ENCODE measurements around the gene CCDC197.

Gene CCDC197

DNA sequence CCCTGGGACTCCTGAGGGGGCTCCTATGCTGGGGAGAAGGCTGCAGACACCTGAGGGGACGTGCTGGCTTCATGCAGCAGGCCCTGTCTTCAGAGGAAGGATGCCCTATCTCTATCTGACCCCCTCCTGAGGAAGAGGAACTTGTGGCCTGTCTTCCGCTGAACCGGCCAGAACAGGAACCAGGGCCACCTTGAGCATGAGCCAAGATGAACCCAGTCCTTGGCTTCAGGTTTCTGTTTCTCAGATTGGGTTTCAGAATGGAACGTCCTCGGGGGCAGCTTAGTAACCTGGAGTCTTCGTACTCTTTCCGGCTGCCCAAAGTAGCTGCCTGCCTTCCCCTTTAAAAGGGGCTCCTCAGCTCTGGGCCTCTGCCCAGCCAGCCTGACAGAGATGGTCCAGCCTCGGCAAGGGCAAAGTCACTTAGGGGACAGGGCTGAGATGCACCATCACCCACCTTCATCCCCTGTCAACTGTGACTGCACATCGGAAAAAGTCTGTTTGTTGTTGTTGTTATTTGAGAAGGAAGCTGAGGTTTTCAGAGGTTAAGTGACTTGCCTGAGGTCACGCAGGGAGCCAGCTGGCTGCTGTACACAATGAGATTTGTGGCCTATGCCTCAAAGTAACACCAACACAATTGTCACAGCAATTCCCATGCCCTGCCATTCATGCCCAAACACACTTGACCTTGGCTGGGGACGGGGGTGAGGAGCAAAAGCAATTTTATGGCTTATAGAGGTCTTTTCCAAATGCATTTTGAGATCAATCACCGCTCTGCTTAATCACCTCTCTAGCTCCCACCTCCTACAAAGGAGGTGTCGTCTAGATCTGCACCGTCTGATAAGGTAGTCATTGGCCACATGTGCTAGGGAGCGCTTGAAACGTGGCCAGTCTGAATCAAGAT, 34.1 kb upstream of the CCDC197 start:
- H3K9me3 ChIP-seq (ENCODE audit: control insufficient read depth in 2 of 2, low read length in 2 of 2): no peaks in the 10 kb centered on the region
- no peak overlapping the region for H3K9ac ChIP-seq (ENCODE audit: low read length in 2 of 2)
- H3K27me3 ChIP-seq (ENCODE audit: control insufficient read depth in 1 of 2, insufficient read depth in 2 of 2, low read length in 2 of 2): no peaks in the 10 kb centered on the region
- peaks cover 74% of the 10 kb centered on the region for H3K4me1 ChIP-seq (ENCODE audit: control insufficient read depth, insufficient read depth, low read length)
- peak overlapping the region; percentile 66 for H3K27ac ChIP-seq (ENCODE audit: low read length)
- H3K36me3 ChIP-seq (ENCODE audit: control insufficient read depth in 2 of 2, insufficient read depth in 2 of 2, low read length in 2 of 2): peaks cover 32 to 36% of the 10 kb centered on the region in 2 donors
- no peak overlapping the region for H3K4me3 ChIP-seq (ENCODE audit: low read length in 2 of 2)

GRCh38 chr14:93963692-93964091, 33.4 kb upstream of the CCDC197 start:
- H3K27me3 ChIP-seq (ENCODE audit: control insufficient read depth in 1 of 2, insufficient read depth in 2 of 2, low read length in 2 of 2): no peaks in the 10 kb centered on the region
- no peak overlapping the region for H3K9ac ChIP-seq (ENCODE audit: low read length in 2 of 2)
- no peaks in the 10 kb centered on the region for H3K9me3 ChIP-seq (ENCODE audit: control insufficient read depth in 2 of 2, low read length in 2 of 2)
- peak overlapping the region; percentile 31 for H3K27ac ChIP-seq (ENCODE audit: low read length)
- peaks cover 73% of the 10 kb centered on the region for H3K4me1 ChIP-seq (ENCODE audit: control insufficient read depth, insufficient read depth, low read length)
- no peak overlapping the region for H3K4me3 ChIP-seq (ENCODE audit: low read length in 2 of 2)
- peaks cover 30 to 36% of the 10 kb centered on the region in 2 donors for H3K36me3 ChIP-seq (ENCODE audit: control insufficient read depth in 2 of 2, insufficient read depth in 2 of 2, low read length in 2 of 2)

GRCh38 chr14:93964281-93964680, 32.8 kb upstream of the CCDC197 start:
- Histone ChIP-seq H3K27me3 (ENCODE audit: control insufficient read depth in 1 of 2, insufficient read depth in 2 of 2, low read length in 2 of 2) (no peaks in the 10 kb centered on the region), H3K27ac (ENCODE audit: low read length) (peak overlapping the region; percentile 31), H3K4me1 (ENCODE audit: control insufficient read depth, insufficient read depth, low read length) (peaks cover 73% of the 10 kb centered on the region), H3K36me3 (ENCODE audit: control insufficient read depth in 2 of 2, insufficient read depth in 2 of 2, low read length in 2 of 2) (peaks cover 31 to 36% of the 10 kb centered on the region in 2 donors), H3K9me3 (ENCODE audit: control insufficient read depth in 2 of 2, low read length in 2 of 2) (no peaks in the 10 kb centered on the region), H3K4me3 (ENCODE audit: low read length in 2 of 2) (no peak overlapping the region), H3K9ac (ENCODE audit: low read length in 2 of 2) (no peak overlapping the region)

DNA sequence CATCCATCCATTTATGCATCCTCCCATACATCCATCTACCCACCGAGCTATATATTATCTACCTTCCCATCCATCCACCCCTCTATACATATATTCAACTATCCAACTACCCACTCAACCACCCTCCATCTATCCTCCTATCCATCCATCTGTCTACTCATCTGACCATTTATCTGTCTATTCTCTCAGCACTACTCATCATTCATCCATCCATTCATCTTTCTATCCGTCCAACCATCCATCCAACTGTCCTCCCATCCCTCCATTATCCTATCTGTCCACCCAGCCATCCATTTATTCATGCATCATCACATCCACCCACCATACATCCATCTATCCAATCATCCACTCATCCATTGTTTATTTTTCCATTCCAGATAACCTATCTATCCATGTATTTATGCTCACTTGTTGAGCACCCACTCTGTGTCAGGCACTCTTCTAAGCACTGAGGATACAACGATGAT, 32.2 kb upstream of the CCDC197 start:
- H3K9me3 ChIP-seq (ENCODE audit: control insufficient read depth in 2 of 2, low read length in 2 of 2): no peaks in the 10 kb centered on the region
- peaks cover 73% of the 10 kb centered on the region for H3K4me1 ChIP-seq (ENCODE audit: control insufficient read depth, insufficient read depth, low read length)
- no peak overlapping the region for H3K9ac ChIP-seq (ENCODE audit: low read length in 2 of 2)
- H3K4me3 ChIP-seq (ENCODE audit: low read length in 2 of 2): no peak overlapping the region
- H3K36me3 ChIP-seq (ENCODE audit: control insufficient read depth in 2 of 2, insufficient read depth in 2 of 2, low read length in 2 of 2): peaks cover 29 to 36% of the 10 kb centered on the region in 2 donors
- no peaks in the 10 kb centered on the region for H3K27me3 ChIP-seq (ENCODE audit: control insufficient read depth in 1 of 2, insufficient read depth in 2 of 2, low read length in 2 of 2)
- H3K27ac ChIP-seq (ENCODE audit: low read length): peak overlapping the region; percentile 37

DNA sequence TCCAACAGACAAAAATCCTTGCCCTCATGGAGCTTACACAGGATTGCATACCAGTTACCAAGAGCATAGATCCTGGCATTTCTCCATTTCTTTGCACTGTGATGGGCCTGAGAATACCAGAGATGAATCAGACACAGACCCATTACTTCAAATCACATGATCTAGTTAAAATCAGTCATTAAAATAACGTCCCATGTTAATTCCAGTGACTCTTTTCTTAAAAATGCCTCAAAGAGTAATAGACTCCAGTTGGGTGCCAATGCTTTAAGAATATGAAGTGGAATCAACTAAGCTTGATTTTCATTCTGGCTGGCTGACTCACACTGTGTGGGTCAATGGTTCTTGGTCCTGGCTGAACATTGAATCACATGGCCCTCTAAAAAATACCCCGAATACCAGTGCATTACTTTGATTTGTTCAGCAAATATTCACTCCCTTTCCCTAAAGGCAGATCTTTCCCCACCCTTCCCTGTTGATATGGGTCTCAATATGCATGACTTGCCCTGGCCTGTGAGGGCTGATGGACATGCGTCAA, 31.7 kb upstream of the CCDC197 start:
- H3K9ac ChIP-seq (ENCODE audit: low read length in 2 of 2): no peak overlapping the region
- H3K4me1 ChIP-seq (ENCODE audit: control insufficient read depth, insufficient read depth, low read length): peaks cover 73% of the 10 kb centered on the region
- H3K9me3 ChIP-seq (ENCODE audit: control insufficient read depth in 2 of 2, low read length in 2 of 2): no peaks in the 10 kb centered on the region
- peak overlapping the region; percentile 71 for H3K27ac ChIP-seq (ENCODE audit: low read length)
- no peaks in the 10 kb centered on the region for H3K27me3 ChIP-seq (ENCODE audit: control insufficient read depth in 1 of 2, insufficient read depth in 2 of 2, low read length in 2 of 2)
- peaks cover 29 to 32% of the 10 kb centered on the region in 2 donors for H3K36me3 ChIP-seq (ENCODE audit: control insufficient read depth in 2 of 2, insufficient read depth in 2 of 2, low read length in 2 of 2)
- H3K4me3 ChIP-seq (ENCODE audit: low read length in 2 of 2): peak overlapping the region in 1 of 2 donors; percentile 35

DNA sequence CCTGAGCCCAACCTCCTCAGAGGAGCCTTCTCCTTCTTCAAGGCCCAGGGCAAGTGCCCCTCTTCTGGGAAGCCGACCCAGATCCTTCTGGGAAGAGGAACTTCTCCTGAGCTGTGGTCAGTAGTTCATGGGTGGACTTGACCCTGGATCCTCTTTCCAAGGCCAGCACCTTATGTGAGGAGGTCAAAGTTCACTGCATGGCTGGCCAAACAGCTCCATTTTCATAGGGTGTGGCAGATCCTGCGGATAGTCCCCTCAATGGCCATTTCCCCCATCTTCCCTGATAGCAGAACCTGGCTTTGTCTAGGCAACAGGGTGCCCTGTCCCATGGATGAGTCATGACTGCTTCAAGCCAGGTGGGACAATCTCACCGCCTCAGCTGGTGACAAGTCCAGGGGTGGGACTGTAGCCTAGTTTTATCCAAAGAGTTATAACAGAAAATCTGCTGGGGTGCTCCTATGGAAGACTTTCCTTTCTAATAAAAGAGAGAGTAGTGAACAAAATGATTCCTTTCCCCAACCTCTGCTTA, 31.1 kb upstream of the CCDC197 start:
- H3K27ac ChIP-seq (ENCODE audit: low read length): peak overlapping the region; percentile 71
- peaks cover 78% of the 10 kb centered on the region for H3K4me1 ChIP-seq (ENCODE audit: control insufficient read depth, insufficient read depth, low read length)
- H3K4me3 ChIP-seq (ENCODE audit: low read length in 2 of 2): peak overlapping the region in 1 of 2 donors; percentile 35
- no peak overlapping the region for H3K9ac ChIP-seq (ENCODE audit: low read length in 2 of 2)
- peaks cover 28 to 29% of the 10 kb centered on the region in 2 donors for H3K36me3 ChIP-seq (ENCODE audit: control insufficient read depth in 2 of 2, insufficient read depth in 2 of 2, low read length in 2 of 2)
- no peaks in the 10 kb centered on the region for H3K9me3 ChIP-seq (ENCODE audit: control insufficient read depth in 2 of 2, low read length in 2 of 2)
- no peaks in the 10 kb centered on the region for H3K27me3 ChIP-seq (ENCODE audit: control insufficient read depth in 1 of 2, insufficient read depth in 2 of 2, low read length in 2 of 2)

GRCh38 chr14:93967637-93968250, 29.4 kb upstream of the CCDC197 start:
- H3K36me3 ChIP-seq (ENCODE audit: control insufficient read depth in 2 of 2, insufficient read depth in 2 of 2, low read length in 2 of 2): peaks cover 18 to 20% of the 10 kb centered on the region in 2 donors
- H3K27ac ChIP-seq (ENCODE audit: low read length): peak overlapping the region; percentile 60
- H3K4me1 ChIP-seq (ENCODE audit: control insufficient read depth, insufficient read depth, low read length): peaks cover 85% of the 10 kb centered on the region
- H3K9me3 ChIP-seq (ENCODE audit: control insufficient read depth in 2 of 2, low read length in 2 of 2): no peaks in the 10 kb centered on the region
- no peak overlapping the region for H3K9ac ChIP-seq (ENCODE audit: low read length in 2 of 2)
- no peak overlapping the region for H3K4me3 ChIP-seq (ENCODE audit: low read length in 2 of 2)
- no peaks in the 10 kb centered on the region for H3K27me3 ChIP-seq (ENCODE audit: control insufficient read depth in 1 of 2, insufficient read depth in 2 of 2, low read length in 2 of 2)

GRCh38 chr14:93969082-93969828, 27.8 kb upstream of the CCDC197 start:
- Histone ChIP-seq H3K9ac (ENCODE audit: low read length in 2 of 2) (no peak overlapping the region), H3K27ac (ENCODE audit: low read length) (peak overlapping the region; percentile 67), H3K27me3 (ENCODE audit: control insufficient read depth in 1 of 2, insufficient read depth in 2 of 2, low read length in 2 of 2) (no peaks in the 10 kb centered on the region), H3K4me3 (ENCODE audit: low read length in 2 of 2) (no peak overlapping the region), H3K36me3 (ENCODE audit: control insufficient read depth in 2 of 2, insufficient read depth in 2 of 2, low read length in 2 of 2) (peaks cover 6 to 9% of the 10 kb centered on the region in 2 donors), H3K4me1 (ENCODE audit: control insufficient read depth, insufficient read depth, low read length) (peaks cover 80% of the 10 kb centered on the region), H3K9me3 (ENCODE audit: control insufficient read depth in 2 of 2, low read length in 2 of 2) (no peaks in the 10 kb centered on the region)

- Histone ChIP-seq H3K9ac (ENCODE audit: low read length in 2 of 2) (peak overlapping the region; percentile 0 to 60), H3K4me3 (ENCODE audit: low read length in 2 of 2) (peak overlapping the region; percentile 52 to 69), H3K4me1 (ENCODE audit: control insufficient read depth, insufficient read depth, low read length) (peaks cover 74% of the 10 kb centered on the region), H3K36me3 (ENCODE audit: control insufficient read depth in 2 of 2, insufficient read depth in 2 of 2, low read length in 2 of 2) (peaks cover 3 to 8% of the 10 kb centered on the region in 2 donors), H3K27me3 (ENCODE audit: control insufficient read depth in 1 of 2, insufficient read depth in 2 of 2, low read length in 2 of 2) (no peaks in the 10 kb centered on the region), H3K9me3 (ENCODE audit: control insufficient read depth in 2 of 2, low read length in 2 of 2) (no peaks in the 10 kb centered on the region), H3K27ac (ENCODE audit: low read length) (peak overlapping the region; percentile 67)
Observed at GRCh38 chr14:93970585-93970964, 26.5 kb upstream of the CCDC197 start.

Data from stomach smooth muscle (tissue), 2 donors.